M059J (cell line): Measurements from ENCODE around the gene TMEM129. TPM values are rescaled to one million over a fixed set of nuclear protein-coding genes. Genes with fewer than 3 reads are reported as not detected.
A peak's percentile ranks its signal among the peaks of the same experiment; 100 is the strongest.

ENCODE experiments used
- DNase-seq: peaks from one replicate; pipeline ENCODE4 v3.0.0-alpha.2; 2012; ENCODE audit warnings: low read depth
- total RNA-seq: library from RNA; depleted of rRNA; stranded (reverse); fragments of >200 nt; shearing (Covaris generic); gene quantifications from 2 replicates; pipeline ENCODE4 v1.2.3, GENCODE V29; 2014; rRNA removed

TMEM129 gene, protein sequence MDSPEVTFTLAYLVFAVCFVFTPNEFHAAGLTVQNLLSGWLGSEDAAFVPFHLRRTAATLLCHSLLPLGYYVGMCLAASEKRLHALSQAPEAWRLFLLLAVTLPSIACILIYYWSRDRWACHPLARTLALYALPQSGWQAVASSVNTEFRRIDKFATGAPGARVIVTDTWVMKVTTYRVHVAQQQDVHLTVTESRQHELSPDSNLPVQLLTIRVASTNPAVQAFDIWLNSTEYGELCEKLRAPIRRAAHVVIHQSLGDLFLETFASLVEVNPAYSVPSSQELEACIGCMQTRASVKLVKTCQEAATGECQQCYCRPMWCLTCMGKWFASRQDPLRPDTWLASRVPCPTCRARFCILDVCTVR
- total RNA-seq = 25.0 and 37.6 TPM in 2 replicates

- DNase-seq = peak; percentile 92
These were observed at the start of gene TMEM129, which contains the start of gene TACC3 for GRCh38 chr4:1721003-1721665. TSS of gene TMEM129 (minus strand) at chr4:1721323. CDS start at chr4:1720837, 486 bp downstream. TSS of gene TACC3 (plus strand) at chr4:1721521. CDS start at chr4:1723422, 1,901 bp downstream.

DNA sequence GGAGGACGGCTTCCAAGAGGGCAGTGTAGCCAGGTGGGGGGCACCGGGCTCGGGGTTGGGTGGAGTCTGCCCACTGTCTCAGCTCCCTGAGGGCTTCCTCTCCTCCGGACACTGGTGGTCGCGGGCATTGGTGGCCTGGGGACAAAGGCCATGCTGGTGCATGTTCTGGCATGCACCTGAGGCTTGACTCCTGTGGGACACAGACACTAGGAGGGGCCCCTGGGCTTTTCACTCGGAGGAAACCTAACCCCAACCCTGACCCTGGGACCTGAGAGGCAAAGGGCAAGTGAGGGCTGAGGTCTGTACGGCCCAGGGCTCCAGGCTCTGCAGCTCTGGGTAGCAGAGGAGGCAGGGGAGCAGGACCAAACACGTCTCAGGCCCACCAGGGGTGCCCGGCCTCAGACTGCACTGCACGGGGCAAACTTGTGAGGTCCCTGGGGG, 49.7 kb upstream of the TMEM129 start:
- DNase-seq = no peak

GRCh38 chr4:1770245-1770644, 49.1 kb upstream of the TMEM129 start:
- no peak for DNase-seq

- DNase-seq = no peak
These were observed 48.6 kb upstream of the TMEM129 start for GRCh38 chr4:1769692-1770091.

GRCh38 chr4:1768367-1769034, 47.4 kb upstream of the TMEM129 start:
- DNase-seq = no peak

DNA sequence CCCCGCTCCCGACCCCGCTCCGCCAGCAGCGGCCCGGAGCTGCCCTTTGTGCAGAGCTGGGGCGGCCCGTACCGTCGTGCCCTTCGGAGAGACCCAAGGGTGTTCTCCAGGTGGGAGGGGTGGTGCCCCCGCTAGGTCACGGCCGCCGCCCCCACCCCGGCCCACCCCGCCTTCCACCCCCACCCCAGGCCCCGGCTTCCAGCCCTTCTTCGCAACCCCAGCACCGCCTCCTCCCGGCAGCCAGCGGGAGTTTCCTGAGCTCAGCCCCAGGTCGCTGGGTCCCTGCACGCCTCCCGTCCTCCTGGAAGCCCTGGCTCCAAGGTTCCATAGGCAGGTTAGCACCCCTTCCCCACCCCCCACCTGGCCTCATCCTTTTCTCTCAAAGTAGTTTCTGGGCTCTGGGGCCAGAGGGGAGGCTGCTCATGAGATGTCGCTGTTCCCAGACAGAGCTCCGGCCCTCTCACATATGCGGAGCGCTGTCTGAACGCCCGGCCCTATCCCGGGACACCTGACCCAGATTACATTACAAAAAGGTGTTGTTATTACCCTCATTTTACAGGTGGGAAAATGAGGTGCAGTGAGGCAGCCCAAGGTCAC, 46.7 kb upstream of the TMEM129 start:
- DNase-seq = no peak

- DNase-seq = no peak
These were observed 46.1 kb upstream of the TMEM129 start for GRCh38 chr4:1767061-1767769.

GRCh38 chr4:1766106-1767060, 45.3 kb upstream of the TMEM129 start:
- DNase-seq = peak; percentile 64

- DNase-seq = no peak
These were observed 44.4 kb upstream of the TMEM129 start for GRCh38 chr4:1765409-1766072.

DNA sequence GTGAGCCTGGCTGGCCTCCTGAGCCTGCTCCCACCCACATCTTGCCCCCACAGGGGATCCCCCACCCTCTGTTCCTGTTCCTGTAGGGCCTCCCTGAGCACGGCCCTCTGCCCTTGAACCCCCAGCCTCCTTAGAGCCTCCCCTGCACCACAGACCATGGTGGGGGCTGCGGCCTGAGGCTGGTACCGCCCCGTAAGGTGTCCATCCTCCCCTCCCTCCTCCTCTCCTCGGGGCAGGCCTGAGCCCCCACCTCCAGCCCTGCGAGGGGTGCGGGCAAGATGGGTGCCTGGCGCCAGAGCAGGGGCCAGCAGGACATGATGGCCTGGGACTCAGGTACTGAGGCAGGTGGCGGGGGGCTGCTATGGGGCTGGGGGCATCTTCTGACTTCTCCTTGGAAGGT, 43.5 kb upstream of the TMEM129 start:
- no peak for DNase-seq

DNA sequence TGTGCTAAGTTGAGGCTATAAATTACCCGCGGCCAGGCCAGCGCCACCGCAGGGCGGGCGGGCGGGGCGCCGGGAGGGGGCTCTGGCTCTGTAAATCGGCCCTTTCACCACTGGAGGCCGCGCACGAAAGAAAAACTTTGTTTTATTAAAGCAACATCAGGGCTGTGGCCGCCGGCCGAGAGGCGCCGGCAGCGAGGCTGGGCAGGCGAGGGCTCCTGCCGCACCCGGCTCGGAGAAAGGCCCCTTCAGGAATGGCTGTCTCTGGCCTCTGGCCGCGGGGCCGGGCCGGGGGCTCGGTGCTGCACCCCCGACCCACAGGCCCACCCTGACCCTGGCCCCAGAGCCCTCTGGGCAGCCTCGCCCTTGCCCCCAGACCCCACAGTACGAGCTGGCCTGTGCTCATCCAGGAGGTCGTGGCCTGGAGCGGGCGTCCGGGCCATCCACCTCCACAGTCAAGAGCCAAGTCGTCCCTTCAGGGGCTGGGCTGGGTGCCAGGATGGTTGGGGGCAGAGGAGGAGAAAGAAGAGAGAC, 42.5 kb upstream of the TMEM129 start:
- DNase-seq = peak; percentile 51

- no peak for DNase-seq
These were observed 42.0 kb upstream of the TMEM129 start for GRCh38 chr4:1763070-1763549.

GRCh38 chr4:1762264-1763010, 41.3 kb upstream of the TMEM129 start:
- no peak for DNase-seq

- no peak for DNase-seq
These were observed 40.1 kb upstream of the TMEM129 start for GRCh38 chr4:1761130-1761689.

DNA sequence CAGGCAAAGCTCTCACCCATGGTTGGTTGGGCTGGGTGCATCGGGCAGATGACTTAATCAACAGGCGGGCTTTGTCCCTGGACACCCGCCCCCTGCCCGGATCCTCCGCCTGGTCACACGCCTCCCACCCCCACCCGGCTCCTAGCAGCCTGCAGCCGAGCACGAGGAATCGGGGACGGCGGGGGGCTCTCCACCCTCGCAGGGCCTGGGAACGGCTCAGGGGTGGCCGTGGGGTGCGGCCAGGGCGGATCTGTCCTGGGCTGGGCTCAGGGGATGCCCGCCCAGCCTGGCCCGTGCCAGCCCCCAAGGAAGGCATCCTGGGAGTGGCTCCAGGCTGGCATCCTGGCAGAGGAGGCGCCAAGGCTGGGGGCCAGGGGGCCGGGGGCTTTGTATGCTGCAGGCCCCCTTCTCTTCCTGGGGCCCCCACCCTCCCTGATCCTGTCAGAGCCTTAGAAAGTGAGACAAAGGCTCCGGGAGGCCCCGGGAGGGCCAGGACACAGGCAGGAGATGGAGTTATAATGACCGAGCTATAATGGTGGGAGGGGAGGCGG, 39.5 kb upstream of the TMEM129 start:
- DNase-seq = no peak

- DNase-seq = no peak
These were observed 38.7 kb upstream of the TMEM129 start for GRCh38 chr4:1759818-1760223.

GRCh38 chr4:1759170-1759817, 38.2 kb upstream of the TMEM129 start:
- no peak for DNase-seq
